Activated T-cell treated with anti-CD3 and anti-CD28 coated beads, Interleukin-2, amount 50 U/mL, for 4 hours (primary cell): ENCODE measurements around the gene RECQL5. TPM values are rescaled to one million over a fixed set of nuclear protein-coding genes. Genes with fewer than 3 reads are reported as not detected.

ENCODE experiments used
- ATAC-seq, 2 donors: fragments of 200-7000 bp; cut with Tn5 transposase; one replicate each; pipeline ENCODE4 v1.10.0; 2021
- DNase-seq: peaks from one replicate; pipeline ENCODE4 v3.0.0-alpha.2; 2020
- H3K27me3 Mint-ChIP-seq: one replicate; pipeline ENCODE4 v1.8.0; 2021; ENCODE audit warnings: low read depth, mixed read lengths
- H3K36me3 Mint-ChIP-seq: one replicate; pipeline ENCODE4 v1.8.0; 2022; ENCODE audit warnings: mixed read lengths; ENCODE audit not compliant: insufficient read depth
- H3K4me1 Mint-ChIP-seq: one replicate; pipeline ENCODE4 v1.8.0; 2021; ENCODE audit warnings: low read depth, mixed read lengths
- H3K4me3 Mint-ChIP-seq: one replicate; pipeline ENCODE4 v1.8.0; 2021; ENCODE audit warnings: mild to moderate bottlenecking, moderate library complexity, mixed read lengths
- H3K9me3 Mint-ChIP-seq: one replicate; pipeline ENCODE4 v1.8.0; 2021; ENCODE audit warnings: mixed read lengths
- total RNA-seq, 3 donors: library from RNA; stranded (reverse); gene quantifications; one replicate each; pipeline ENCODE4 v1.2.1, GENCODE V29; 2021

RECQL5 gene
- 10 to 100 TPM; 20.7 to 26.1 (median 21.8) TPM for total RNA-seq

DNA sequence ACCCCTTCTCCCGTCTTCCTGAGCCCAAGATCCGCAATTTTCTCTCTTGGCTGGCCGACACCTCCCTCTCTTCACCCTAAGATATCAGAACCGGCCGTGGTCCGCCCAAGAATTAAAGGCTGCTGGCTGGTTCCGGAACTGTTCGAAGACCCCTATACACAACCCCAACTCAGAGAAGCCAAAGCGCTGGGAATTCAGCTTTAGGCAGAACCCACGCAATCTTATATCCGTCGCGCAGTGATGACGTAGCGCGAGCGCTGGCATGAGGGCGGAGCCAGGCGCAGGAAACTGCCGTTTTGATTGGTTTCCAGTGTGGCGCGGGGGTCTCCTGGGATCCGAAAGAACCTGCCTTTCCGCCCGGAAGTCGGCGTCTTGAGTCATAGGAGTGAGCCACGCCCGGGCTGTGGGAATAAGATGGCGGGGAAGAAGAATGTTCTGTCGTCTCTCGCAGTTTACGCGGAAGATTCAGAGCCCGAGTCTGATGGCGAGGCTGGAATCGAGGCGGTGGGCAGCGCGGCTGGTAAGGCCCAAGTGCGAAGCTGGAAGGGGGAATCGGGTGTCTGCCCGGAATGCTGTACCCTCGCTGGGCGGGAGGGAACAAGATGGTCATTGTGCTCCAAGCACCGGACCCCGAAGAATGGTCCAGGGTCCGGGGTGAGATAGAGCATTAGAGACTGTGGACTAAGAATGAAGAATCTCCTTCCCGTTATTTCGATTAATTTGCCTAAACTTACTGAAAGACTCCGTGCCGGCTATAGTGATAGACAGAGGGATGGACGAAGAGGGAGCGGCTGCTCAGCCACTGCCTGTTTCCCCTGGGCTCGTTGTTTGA is at the start of gene RECQL5, which contains the start of gene SAP30BP:
TSS of gene RECQL5 (minus strand) at position 196 of the 832 bp plus-strand sequence. CDS start 597 bp downstream, outside the sequence.
TSS of gene SAP30BP (plus strand) at position 380 of the 832 bp plus-strand sequence. CDS start at position 415, 35 bp downstream.
- Mint-ChIP-seq H3K27me3 (no peaks in the 10 kb centered on the region), H3K9me3 (no peaks in the 10 kb centered on the region), H3K36me3 (peaks cover 25% of the 10 kb centered on the region), H3K4me1 (peaks cover 31% of the 10 kb centered on the region), H3K4me3 (peak within 1 kb of the TSS; percentile 76)
- peak; percentile 100 for ATAC-seq
- DNase-seq, result peak; percentile 99

DNA sequence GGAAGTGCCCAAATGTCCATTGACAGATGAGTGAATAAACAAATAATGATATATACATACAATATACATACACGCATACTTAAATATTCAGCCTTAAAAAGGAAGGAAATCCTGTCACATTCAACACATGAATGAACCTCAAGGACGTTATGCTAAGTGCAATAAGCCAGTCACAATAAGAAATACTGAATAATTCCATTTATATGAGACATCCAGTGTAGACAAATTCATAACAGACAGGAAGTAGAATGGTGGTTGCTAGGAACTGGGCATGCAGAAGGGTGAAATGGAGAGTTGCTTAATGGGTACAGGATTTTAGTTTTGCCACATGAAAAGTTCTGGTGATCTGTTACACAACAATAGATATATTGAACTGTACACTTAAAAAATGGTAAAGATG is 45.5 kb upstream of the RECQL5 start:
- DNase-seq (no peak), ATAC-seq (no peak)
- Mint-ChIP-seq H3K36me3 (peaks cover 9% of the 10 kb centered on the region), H3K9me3 (no peaks in the 10 kb centered on the region), H3K4me3 (no peak overlapping the region), H3K27me3 (no peaks in the 10 kb centered on the region), H3K4me1 (no peaks in the 10 kb centered on the region)

DNA sequence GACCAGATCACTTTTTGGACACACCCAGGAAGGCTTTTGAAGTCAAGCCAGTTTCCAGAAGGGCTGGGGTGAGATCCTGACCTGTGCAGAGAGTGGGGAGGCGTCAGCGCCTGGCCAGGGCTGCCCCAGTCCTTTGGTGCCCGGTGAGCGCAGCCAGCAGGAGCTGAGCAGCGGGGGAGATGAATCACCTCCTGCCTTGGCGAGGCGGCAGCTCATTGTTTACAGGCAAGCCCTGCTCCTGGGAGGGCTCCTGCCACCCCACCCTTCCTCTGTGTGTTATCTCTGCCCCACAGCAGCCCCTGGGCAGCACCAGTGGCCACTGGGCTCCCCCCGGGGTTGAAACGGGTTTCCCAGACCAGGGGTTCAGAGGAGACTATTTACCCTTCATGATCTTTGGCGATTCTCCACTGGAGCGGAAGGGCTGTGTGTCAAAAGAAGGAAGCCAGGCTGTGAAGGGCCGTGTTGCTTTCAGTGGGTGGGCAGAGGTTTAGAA is 40.2 kb upstream of the RECQL5 start:
- Mint-ChIP-seq H3K27me3 (no peaks in the 10 kb centered on the region), H3K9me3 (no peaks in the 10 kb centered on the region), H3K4me3 (no peak overlapping the region), H3K36me3 (peaks cover 32% of the 10 kb centered on the region), H3K4me1 (no peaks in the 10 kb centered on the region)
- no peak for DNase-seq
- ATAC-seq, result no peak

DNA sequence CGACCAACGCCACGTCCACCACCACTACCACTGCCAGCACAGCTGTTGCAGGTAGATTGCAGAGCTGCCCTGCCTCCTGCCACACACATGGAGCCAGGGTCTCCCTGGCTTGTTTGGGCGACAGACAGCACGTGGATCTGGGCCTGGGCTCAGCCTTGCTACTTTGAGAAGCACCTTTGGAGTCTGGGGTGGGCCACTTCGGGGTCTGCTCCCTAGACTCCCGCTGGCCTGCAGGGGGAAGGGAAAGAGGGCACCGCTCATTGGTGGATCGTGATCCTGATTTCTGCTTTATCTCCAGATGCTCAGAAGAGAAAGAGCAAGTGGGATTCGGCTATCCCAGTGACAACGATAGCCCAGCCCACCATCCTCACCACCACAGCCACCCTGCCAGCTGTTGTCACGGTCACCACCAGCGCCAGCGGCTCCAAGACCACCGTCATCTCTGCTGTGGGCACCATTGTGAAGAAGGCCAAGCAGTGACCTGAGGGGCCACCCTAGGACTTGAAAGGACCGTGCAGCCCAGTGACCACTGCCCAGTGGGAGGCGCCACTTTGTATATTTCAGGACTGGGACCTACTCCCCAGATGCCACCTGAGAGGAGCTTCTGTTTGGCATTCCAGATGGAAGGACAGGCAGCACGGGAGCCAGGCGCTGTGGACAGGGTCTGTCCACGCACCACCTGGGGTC is 39.2 kb upstream of the RECQL5 start:
- DNase-seq, result no peak
- Mint-ChIP-seq H3K4me1 (no peaks in the 10 kb centered on the region), H3K4me3 (no peak overlapping the region), H3K27me3 (no peaks in the 10 kb centered on the region), H3K9me3 (no peaks in the 10 kb centered on the region), H3K36me3 (peaks cover 39% of the 10 kb centered on the region)
- no peak for ATAC-seq

DNA sequence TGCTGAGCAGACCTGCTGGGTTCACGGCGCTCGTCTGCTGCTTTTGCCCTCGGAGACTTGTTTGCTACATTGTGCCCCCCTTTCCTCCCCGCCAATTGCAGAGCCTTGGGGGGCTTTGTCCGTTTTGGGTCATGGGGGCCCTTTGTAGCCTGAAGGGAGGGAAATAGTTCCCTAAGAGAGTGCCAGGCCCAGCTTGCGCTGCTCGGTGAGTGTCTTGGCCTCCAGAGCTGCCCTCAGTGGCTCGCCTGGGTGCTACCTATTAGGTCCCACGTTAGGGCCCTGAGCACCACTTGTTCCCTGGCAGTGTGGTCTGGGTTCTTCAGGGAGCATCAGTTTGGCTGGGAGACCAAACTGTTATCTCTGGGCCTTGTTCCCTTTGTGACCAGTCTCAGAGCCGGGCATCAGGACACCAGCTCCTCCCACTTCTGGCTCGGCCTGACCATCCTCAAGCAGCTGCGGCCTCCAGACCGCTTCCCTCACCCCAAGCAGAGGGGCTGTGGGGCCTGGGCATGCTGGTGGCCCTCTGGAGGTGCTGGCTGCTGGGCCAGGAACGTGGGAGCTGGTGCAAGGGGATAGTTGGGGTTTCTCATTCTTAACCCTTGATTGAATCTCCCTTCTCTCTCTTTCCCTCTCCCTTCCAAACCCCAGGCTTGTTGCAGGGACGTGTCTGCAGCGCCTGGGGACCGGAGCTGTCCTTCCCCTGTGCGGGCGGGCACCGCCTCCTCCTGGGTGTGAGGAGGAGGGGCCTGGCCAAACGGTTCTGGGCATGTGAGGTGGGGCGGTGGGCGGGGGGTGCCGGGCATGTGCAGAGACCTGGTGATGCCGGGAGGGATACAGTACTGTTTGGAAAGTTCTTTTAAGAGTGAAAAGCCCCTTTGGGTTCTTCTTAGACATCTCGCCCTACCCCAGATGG is 38.3 kb upstream of the RECQL5 start:
- DNase-seq, result no peak
- H3K4me3 Mint-ChIP-seq, result no peak overlapping the region
- no peak for ATAC-seq
- peaks cover 45% of the 10 kb centered on the region for H3K36me3 Mint-ChIP-seq
- H3K4me1 Mint-ChIP-seq, result no peaks in the 10 kb centered on the region
- no peaks in the 10 kb centered on the region for H3K27me3 Mint-ChIP-seq
- H3K9me3 Mint-ChIP-seq, result no peaks in the 10 kb centered on the region

DNA sequence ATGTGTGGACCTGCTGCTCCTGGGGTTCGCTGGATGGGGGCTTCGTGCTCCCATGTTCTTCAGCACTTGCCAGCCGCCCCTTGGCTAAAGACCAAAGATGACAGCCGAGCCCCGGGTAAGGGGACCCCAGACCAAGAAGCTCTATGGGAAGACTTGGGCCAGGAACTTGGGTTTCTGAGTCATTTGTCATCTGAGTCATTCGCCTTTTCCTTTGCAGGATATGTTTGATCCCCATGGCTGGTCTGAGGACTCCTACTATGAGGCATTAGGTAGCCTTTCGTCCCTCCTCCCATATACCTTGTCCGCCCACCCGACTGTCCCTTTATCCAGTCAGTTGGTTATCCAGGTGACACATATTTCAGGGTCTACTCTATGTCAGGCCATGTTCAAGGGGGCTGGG is 36.6 kb upstream of the RECQL5 start:
- ATAC-seq, result no peak
- Mint-ChIP-seq H3K4me1 (no peaks in the 10 kb centered on the region), H3K36me3 (peaks cover 49% of the 10 kb centered on the region), H3K9me3 (no peaks in the 10 kb centered on the region), H3K4me3 (no peak overlapping the region), H3K27me3 (no peaks in the 10 kb centered on the region)
- no peak for DNase-seq

DNA sequence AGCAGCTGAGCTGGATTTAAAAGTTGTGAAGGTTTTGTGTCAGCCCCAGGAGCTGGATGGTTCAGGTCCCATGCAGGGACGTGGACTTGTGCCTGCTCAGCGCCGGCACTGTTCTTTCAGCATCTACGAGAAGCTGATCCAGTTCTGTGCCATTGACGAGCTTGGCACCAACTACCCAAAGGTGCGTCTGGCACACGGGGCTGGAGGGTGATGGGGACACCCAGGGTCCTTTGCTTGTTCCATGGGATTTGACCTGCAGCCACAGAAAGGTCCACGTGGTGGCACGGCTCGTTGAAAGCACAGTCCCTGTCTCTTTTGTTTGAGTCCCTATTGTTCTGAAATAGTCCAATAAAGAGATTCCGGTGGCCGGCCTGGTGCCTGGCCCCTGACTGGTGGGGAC is 36.2 kb upstream of the RECQL5 start:
- ATAC-seq (no peak), DNase-seq (no peak)
- H3K27me3 Mint-ChIP-seq, result no peaks in the 10 kb centered on the region
- H3K4me1 Mint-ChIP-seq, result no peaks in the 10 kb centered on the region
- H3K9me3 Mint-ChIP-seq, result no peaks in the 10 kb centered on the region
- H3K4me3 Mint-ChIP-seq, result no peak overlapping the region
- H3K36me3 Mint-ChIP-seq, result peaks cover 45% of the 10 kb centered on the region

DNA sequence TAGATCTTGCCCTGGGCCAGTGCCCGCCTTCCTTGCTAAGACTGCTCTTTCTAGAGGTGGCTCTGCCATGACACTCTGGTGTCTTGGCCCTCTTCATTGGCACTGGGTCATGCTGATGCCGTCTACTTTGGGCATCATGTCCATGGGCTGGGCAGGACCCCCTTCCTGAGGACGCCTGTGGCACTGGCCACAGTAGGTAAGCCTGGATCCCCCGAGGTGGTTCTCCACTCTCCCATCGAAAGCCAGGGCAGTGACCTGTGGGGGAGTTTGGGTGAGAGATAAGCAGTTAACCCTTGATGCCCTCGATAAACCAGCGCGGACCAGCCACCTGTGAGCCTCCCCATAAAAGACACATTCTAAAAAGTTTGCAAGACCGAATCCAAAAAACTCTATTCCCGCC is 34.3 kb upstream of the RECQL5 start:
- peaks cover 40% of the 10 kb centered on the region for H3K36me3 Mint-ChIP-seq

DNA sequence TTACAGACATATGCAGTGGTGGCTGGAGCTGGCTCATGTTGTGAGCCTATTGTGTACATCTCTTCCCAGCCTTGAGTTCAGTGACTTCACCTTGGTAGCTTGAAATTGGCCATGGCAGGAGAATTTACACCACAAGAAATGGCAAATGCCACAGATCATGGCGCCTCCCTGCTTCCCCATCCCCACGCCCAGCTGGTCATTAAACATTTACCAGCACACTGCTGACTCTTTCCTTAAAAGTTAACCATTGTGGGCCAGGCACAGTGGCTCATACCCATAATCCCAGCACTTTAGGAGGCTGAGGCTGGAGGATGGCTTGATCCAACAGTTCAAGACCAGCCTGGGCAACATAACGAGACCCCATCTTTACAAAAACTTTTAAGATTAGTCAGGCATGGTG is 31.7 kb upstream of the RECQL5 start:
- peaks cover 43% of the 10 kb centered on the region for H3K36me3 Mint-ChIP-seq
- no peak for ATAC-seq
- H3K9me3 Mint-ChIP-seq, result no peaks in the 10 kb centered on the region

More for the DNA sequence above, 34.3 kb upstream of the RECQL5 start:
- ATAC-seq (no peak), DNase-seq (no peak)
- no peak overlapping the region for H3K4me3 Mint-ChIP-seq
- no peaks in the 10 kb centered on the region for H3K4me1 Mint-ChIP-seq
- H3K27me3 Mint-ChIP-seq, result no peaks in the 10 kb centered on the region
- H3K9me3 Mint-ChIP-seq, result no peaks in the 10 kb centered on the region

DNA sequence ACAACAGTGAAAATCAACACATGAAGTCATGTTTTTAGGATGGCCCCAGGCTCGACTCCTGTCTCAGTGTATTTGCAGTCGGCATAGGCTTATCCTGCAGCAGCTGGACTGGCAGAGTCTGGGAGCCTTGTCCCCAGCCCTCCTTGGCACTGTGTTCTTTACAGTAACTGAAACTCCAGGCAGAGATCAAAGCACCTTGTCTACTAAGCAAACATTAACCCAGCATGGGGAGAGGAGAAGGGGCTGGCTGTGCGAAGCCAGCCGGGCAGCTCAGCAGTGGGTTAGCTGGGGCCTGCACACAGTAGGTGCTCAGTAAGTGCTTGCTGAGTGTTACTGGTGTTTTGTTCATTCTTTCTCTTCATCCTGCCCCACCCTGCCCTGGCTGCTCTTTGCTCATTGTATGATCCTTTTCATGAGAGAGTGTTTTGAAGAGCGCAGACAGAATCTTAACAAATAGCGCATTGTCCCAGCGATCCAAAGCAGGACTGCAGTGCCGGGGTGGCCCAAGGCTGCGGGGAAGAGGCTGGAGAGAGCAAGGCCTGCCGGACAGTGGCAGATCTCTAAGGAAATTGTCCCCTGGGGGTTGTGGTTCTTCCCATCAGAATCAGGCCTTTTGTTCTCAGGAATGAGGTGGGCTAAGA is 30.8 kb upstream of the RECQL5 start:
- ATAC-seq, result no peak
- DNase-seq, result no peak
- peaks cover 45% of the 10 kb centered on the region for H3K36me3 Mint-ChIP-seq
- H3K4me3 Mint-ChIP-seq, result no peak overlapping the region
- H3K9me3 Mint-ChIP-seq, result no peaks in the 10 kb centered on the region
- no peaks in the 10 kb centered on the region for H3K4me1 Mint-ChIP-seq
- H3K27me3 Mint-ChIP-seq, result no peaks in the 10 kb centered on the region

More for the DNA sequence above, 31.7 kb upstream of the RECQL5 start:
- Mint-ChIP-seq H3K4me1 (no peaks in the 10 kb centered on the region), H3K4me3 (no peak overlapping the region), H3K27me3 (no peaks in the 10 kb centered on the region)
- no peak for DNase-seq

DNA sequence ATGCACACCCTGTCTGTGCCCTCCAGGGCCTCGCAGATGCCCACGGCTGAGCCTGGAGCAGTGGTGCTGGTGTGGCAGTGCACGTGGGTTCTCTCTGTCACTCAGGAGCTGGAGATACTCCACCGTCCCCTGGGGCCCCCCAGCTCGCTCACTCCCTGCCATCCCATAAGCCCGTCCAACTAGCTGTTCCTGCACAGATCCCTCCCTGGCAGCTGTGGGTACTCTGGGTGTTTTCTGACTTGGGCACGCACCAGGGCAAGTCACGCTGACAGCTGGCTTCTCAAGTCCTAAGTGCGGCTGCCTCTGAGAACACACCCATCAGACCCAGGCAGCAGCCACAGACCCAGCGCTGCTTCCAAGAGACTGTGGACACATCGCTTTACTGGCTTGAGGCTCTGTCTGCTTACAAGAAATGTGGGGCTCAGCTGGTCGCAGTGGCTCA is 28.9 kb upstream of the RECQL5 start:
- Mint-ChIP-seq H3K36me3 (peaks cover 39% of the 10 kb centered on the region), H3K27me3 (no peaks in the 10 kb centered on the region), H3K4me3 (no peak overlapping the region), H3K9me3 (no peaks in the 10 kb centered on the region), H3K4me1 (peaks cover 12% of the 10 kb centered on the region)
- DNase-seq (no peak), ATAC-seq (no peak)

DNA sequence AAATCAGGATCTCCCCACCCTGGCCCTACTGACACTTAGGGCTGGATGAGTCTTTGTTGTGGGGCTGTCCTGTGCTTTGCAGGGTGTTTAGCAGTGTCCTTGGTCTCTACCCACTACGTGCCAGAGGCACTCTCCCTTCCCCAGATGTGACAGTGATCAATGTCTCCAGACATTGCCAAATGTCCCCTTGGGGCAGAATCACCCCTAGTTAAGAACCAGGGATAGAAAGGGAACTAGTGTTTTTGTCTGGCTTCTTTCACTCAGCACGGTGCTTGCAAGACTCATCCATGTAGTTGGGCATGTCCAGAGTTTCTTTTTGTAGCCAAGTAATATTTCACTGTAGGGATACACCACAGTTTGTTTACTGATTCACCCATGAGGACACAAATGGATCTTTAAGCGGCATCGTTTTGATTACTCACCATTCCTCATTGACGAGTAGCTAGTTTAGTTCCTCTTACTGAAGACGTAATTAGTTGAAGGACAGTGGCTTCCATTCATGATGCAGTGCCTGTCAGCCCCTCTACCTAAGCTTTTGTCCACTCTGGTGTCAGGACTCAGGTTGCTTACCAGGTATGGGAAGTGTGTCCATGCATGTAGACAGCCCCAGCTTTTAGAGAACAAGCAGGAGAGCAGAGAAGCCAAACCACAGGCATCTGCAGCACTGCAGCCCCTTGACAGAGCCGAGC is 28.3 kb upstream of the RECQL5 start:
- Mint-ChIP-seq H3K4me3 (no peak overlapping the region), H3K36me3 (peaks cover 34% of the 10 kb centered on the region), H3K27me3 (no peaks in the 10 kb centered on the region), H3K4me1 (peaks cover 18% of the 10 kb centered on the region), H3K9me3 (no peaks in the 10 kb centered on the region)
- DNase-seq, result no peak
- ATAC-seq, result no peak

DNA sequence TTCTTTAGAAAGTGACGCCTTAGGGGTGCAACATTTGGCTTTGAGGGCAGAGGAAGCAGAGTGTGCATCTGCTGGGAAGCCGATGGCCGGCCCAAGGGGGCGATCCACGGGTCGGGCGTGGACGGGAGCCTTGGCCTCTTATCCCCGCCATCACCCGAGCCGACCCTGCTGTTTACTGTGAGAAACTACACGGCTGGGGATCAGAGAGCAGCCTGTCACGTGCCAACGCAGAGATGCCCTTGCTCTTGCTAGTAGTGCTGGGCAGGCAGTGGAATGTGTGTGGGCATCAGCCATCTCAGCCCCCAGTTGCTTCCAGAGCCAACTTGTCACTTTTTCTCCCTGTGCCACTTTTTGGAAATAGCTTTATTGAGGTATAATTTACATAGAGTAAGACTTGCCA is 27.6 kb upstream of the RECQL5 start:
- Mint-ChIP-seq H3K27me3 (no peaks in the 10 kb centered on the region), H3K9me3 (no peaks in the 10 kb centered on the region), H3K4me3 (no peak overlapping the region), H3K36me3 (peaks cover 33% of the 10 kb centered on the region), H3K4me1 (peaks cover 21% of the 10 kb centered on the region)
- no peak for DNase-seq
- no peak for ATAC-seq
